ENCODE results near the gene CSNK1G2. TPM values are rescaled to one million over a fixed set of nuclear protein-coding genes. Genes with fewer than 3 reads are reported as not detected.

Gene CSNK1G2
- total and polyA plus RNA-seq, 8 donors: 20.7 to 69.4 (median 27.9) TPM

DNA sequence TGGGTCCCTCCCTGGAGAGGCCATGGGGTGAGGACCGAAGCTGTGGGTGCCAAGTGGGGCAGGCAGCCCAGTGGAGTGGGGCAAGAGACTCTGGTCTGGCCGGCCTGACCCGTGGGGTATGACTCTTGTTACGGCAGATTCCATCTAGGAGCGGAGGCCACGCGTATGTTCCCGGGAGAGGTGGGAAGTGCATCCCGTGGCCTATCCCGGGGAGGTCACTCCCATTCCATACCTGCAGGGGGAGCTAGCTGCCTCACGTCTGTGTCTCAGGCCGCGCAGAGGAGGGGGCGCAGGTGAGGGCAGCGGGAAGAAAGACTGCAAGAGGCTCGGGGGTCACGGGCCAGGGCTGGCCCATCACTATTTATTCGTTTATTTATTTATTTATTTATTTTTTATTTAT, 4.9 kb downstream of the CSNK1G2 start:
- Histone ChIP-seq H3K27me3 (no peaks in the 10 kb centered on the region), H3K27ac (no peak overlapping the region), H3K36me3 (no peaks in the 10 kb centered on the region), H3K4me1 (peaks cover 0 to 8% (median 5%) of the 10 kb centered on the region in 3 donors), H3K9me3 (no peaks in the 10 kb centered on the region), H3K4me3 (no peak overlapping the region)
- intact Hi-C loops (cut with DNase I): no loop called here
- no peak for ATAC-seq
- no peak for FAIRE-seq
- peak in 5 of 6 donors; percentile 28 to 69 (median 51) for DNase-seq
- 57 to 67% methylated on average over 18 of the region's 18 CpGs for WGBS, 2 donors
- peak in 2 of 4 donors; percentile 21 to 31 for TF ChIP-seq CTCF (IDR thresholded peaks at IDR 0.05)

- Histone ChIP-seq H3K27me3 (no peaks in the 10 kb centered on the region), H3K4me1 (peaks cover 0 to 6% (median 4%) of the 10 kb centered on the region in 3 donors), H3K27ac (no peak overlapping the region), H3K36me3 (no peaks in the 10 kb centered on the region), H3K4me3 (no peak overlapping the region), H3K9me3 (no peaks in the 10 kb centered on the region)
- no peak for TF ChIP-seq CTCF (IDR thresholded peaks at IDR 0.05)
- WGBS, 2 donors: 86 to 91% methylated on average over 34 of the region's 34 CpGs
- no peak for FAIRE-seq
- intact Hi-C loops (cut with DNase I): no loop called here
- peak in 1 of 6 donors; percentile 62 for DNase-seq
- no peak for ATAC-seq
Observed at GRCh38 chr19:1947651-1948209, 6.8 kb downstream of the CSNK1G2 start.

GRCh38 chr19:1949304-1950101, 8.5 kb downstream of the CSNK1G2 start:
- no peak for FAIRE-seq
- H3K4me3 ChIP-seq: no peak overlapping the region
- H3K36me3 ChIP-seq: no peaks in the 10 kb centered on the region
- no peaks in the 10 kb centered on the region for H3K4me1 ChIP-seq
- no peak overlapping the region for H3K27ac ChIP-seq
- H3K27me3 ChIP-seq: no peaks in the 10 kb centered on the region
- TF ChIP-seq CTCF (IDR thresholded peaks at IDR 0.05): no peak
- intact Hi-C loops (cut with DNase I): no loop called here
- no peaks in the 10 kb centered on the region for H3K9me3 ChIP-seq
- WGBS, 2 donors: 93 to 96% methylated on average over 44 of the region's 44 CpGs
- no peak for ATAC-seq
- no peak for DNase-seq

- Histone ChIP-seq H3K27me3 (no peaks in the 10 kb centered on the region), H3K27ac (no peak overlapping the region), H3K4me3 (no peak overlapping the region), H3K36me3 (no peaks in the 10 kb centered on the region), H3K9me3 (no peaks in the 10 kb centered on the region), H3K4me1 (no peaks in the 10 kb centered on the region)
- no peak for ATAC-seq
- WGBS, 2 donors: 96 to 98% methylated on average over 15 to 16 of the region's 16 CpGs
- FAIRE-seq: no peak
- no peak for TF ChIP-seq CTCF (IDR thresholded peaks at IDR 0.05)
- no peak for DNase-seq
- intact Hi-C loops (cut with DNase I): no loop called here
Observed at GRCh38 chr19:1950640-1951039, 9.7 kb downstream of the CSNK1G2 start.

DNA sequence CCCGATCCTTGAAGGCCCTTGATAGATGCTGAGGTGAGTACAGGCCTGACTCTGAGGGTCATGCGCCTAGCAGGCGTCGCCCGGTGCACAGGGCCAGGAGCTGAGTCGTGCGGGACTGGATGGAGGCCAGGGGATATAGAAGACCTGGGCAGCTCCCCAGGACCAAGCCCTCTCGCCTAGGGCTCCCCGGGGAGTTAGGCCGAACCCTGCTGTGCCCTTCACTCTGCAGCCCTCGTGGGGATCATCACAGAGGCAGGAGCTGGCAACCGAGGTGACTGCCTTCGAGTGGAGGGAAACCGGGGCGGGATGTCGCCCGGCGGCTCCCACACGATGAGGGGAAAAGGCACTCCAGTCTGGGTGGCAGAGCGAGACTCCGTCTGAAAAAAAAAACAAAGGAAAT, 11.7 kb downstream of the CSNK1G2 start:
- intact Hi-C loops (cut with DNase I): no loop called here
- 87 to 90% methylated on average over 21 of the region's 21 CpGs for whole genome bisulfite sequencing, 2 donors
- no peak for ATAC-seq
- DNase-seq: no peak
- no peak for TF ChIP-seq CTCF (IDR thresholded peaks at IDR 0.05)
- no peaks in the 10 kb centered on the region for H3K36me3 ChIP-seq
- no peaks in the 10 kb centered on the region for H3K9me3 ChIP-seq
- no peak overlapping the region for H3K27ac ChIP-seq
- no peaks in the 10 kb centered on the region for H3K27me3 ChIP-seq
- H3K4me1 ChIP-seq: no peaks in the 10 kb centered on the region
- no peak overlapping the region for H3K4me3 ChIP-seq
- no peak for FAIRE-seq
